ENCODE results near the gene FAM114A2. TPM values are rescaled to one million over a fixed set of nuclear protein-coding genes. Genes with fewer than 3 reads are reported as not detected.

The FAM114A2 gene
- polyA plus RNA-seq, 1 of the 3 experiments (the other 2 are of a cell fraction), result 9.0 TPM

DNA sequence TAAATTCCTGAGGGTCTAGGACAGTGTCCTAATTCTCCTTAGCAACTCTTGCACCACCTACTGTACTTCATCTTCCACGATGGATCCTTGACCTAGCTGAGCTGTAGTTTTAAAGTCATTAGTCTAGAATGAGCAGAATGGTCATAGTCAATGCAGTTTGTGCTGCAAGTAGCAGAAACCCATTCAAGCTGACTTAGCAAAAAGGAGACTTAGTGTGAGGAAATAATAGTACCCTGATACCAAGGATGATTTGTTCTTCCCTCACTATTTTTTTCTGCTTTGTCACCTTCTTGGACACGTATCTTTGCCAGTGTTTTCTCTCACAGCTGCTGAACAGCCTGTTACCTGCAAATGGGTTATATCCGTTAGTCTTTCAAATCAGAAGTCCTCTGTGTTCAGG, 5.4 kb upstream of the FAM114A2 start:
- no peaks in the 10 kb centered on the region for H3F3A ChIP-seq (replicated peaks; ENCODE audit: insufficient read depth)
- no peak overlapping the region for H3K4me3 ChIP-seq (ENCODE audit: low read depth in 2 of 2, low read length in 1 of 2)
- H3K79me2 ChIP-seq (ENCODE audit: insufficient read depth), result peaks cover 80% of the 10 kb centered on the region
- POLR2A ChIA-PET, result no interaction called here
- H3K4me2 ChIP-seq, result no peak overlapping the region
- CTCF ChIA-PET, result interaction anchor here (1.6 kb wide), 1 partner anchor 28 kb away, joined by 7 read pairs; no protein-coding TSS in a partner anchor
- no peak overlapping the region for H3K27ac ChIP-seq (ENCODE audit: low read depth in 2 of 2, low read length in 1 of 2)
- peaks cover 12% of the 10 kb centered on the region for H4K20me1 ChIP-seq (ENCODE audit: insufficient read depth)
- no peaks in the 10 kb centered on the region for H3K27me3 ChIP-seq (ENCODE audit: insufficient read depth)
- no peak for DNase-seq
- H3K9me3 ChIP-seq, result no peaks in the 10 kb centered on the region
- peaks cover 0 to 6% of the 10 kb centered on the region in 2 experiments; a peak in 2 of 4 replicates for H3K4me1 ChIP-seq (ENCODE audit: control insufficient read depth in 1 of 2, insufficient read depth in 2 of 2, low read depth in 1 of 2, low read length in 1 of 2)
- TF ChIP-seq RCOR1 (IDR thresholded peaks at IDR 0.05; ENCODE audit: low read length) (no peak), GATA2 (CRISPR knock-in tag; IDR thresholded peaks at IDR 0.05) (no peak), JUND (IDR thresholded peaks at IDR 0.05) (no peak), FOXJ3 (CRISPR knock-in tag; IDR thresholded peaks at IDR 0.05) (no peak), MXI1 (IDR thresholded peaks at IDR 0.05; ENCODE audit: low read depth, low read length) (no peak), RAD21 (IDR thresholded peaks at IDR 0.05; ENCODE audit: low read length) (no peak)
- TF ChIP-seq, protein P1, sequence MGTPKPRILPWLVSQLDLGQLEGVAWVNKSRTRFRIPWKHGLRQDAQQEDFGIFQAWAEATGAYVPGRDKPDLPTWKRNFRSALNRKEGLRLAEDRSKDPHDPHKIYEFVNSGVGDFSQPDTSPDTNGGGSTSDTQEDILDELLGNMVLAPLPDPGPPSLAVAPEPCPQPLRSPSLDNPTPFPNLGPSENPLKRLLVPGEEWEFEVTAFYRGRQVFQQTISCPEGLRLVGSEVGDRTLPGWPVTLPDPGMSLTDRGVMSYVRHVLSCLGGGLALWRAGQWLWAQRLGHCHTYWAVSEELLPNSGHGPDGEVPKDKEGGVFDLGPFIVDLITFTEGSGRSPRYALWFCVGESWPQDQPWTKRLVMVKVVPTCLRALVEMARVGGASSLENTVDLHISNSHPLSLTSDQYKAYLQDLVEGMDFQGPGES (IDR thresholded peaks at IDR 0.05; ENCODE audit: low read depth, low read length), result no peak
- TF ChIP-seq, protein P2, sequence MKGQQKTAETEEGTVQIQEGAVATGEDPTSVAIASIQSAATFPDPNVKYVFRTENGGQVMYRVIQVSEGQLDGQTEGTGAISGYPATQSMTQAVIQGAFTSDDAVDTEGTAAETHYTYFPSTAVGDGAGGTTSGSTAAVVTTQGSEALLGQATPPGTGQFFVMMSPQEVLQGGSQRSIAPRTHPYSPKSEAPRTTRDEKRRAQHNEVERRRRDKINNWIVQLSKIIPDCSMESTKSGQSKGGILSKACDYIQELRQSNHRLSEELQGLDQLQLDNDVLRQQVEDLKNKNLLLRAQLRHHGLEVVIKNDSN (IDR thresholded peaks at IDR 0.05; ENCODE audit: borderline replicate concordance, low read depth), result no peak
- H2AFZ ChIP-seq (ENCODE audit: low read depth), result no peak overlapping the region
- no peak overlapping the region for H3K9ac ChIP-seq
- no peaks in the 10 kb centered on the region for H3K9me2 ChIP-seq
- H3K36me3 ChIP-seq (replicated peaks in 1 of 2; ENCODE audit: control insufficient read depth in 1 of 2, insufficient read depth in 2 of 2, low read length in 1 of 2), result peaks cover 10 to 59% of the 10 kb centered on the region in 2 experiments
- 84% methylated on average over 3 of the region's 3 CpGs for WGBS (ENCODE audit: low lambda C conversion rate)

DNA sequence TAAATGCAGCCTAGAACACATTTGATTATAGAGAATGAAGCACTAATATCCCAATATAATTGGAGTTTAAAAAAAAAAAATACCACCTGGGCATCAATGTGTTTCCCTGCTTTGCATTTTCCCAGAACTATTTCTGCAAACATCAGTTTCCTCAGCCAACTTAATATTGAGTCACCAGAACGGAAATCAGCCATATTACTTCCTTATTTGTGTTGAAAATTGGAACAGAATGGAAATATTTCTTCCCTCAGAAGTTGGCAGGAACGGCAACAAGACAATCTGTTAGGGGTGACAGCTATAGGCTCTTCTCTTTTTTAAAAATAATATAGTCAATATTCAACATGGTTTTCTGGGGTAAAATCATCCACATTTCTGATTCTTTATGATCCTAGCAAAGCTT, 4.1 kb upstream of the FAM114A2 start:
- no peak overlapping the region for H3K4me2 ChIP-seq
- H3K4me3 ChIP-seq (ENCODE audit: low read depth in 2 of 2, low read length in 1 of 2), result no peak overlapping the region
- H3K27ac ChIP-seq (ENCODE audit: low read depth in 2 of 2, low read length in 1 of 2), result no peak overlapping the region
- H3K36me3 ChIP-seq (replicated peaks in 1 of 2; ENCODE audit: control insufficient read depth in 1 of 2, insufficient read depth in 2 of 2, low read length in 1 of 2), result peaks cover 10 to 48% of the 10 kb centered on the region in 2 experiments
- CTCF ChIA-PET, result interaction anchor here (1.6 kb wide), 1 partner anchor 30 kb away, joined by 7 read pairs; no protein-coding TSS in a partner anchor
- no peaks in the 10 kb centered on the region for H3K9me2 ChIP-seq
- DNase-seq, result no peak
- WGBS (ENCODE audit: low lambda C conversion rate), result 82% methylated on average over 2 of the region's 2 CpGs
- TF ChIP-seq EZH2phosphoT487 (IDR thresholded peaks at IDR 0.05; ENCODE audit: borderline replicate concordance, low read depth) (no peak), FOXJ3 (CRISPR knock-in tag; IDR thresholded peaks at IDR 0.05) (no peak), SMC3 (IDR thresholded peaks at IDR 0.05; ENCODE audit: low read depth, low read length) (no peak), TCF12 (IDR thresholded peaks at IDR 0.05) (no peak), YY1 (IDR thresholded peaks at IDR 0.05; ENCODE audit: low read depth) (no peak), RFX5 (IDR thresholded peaks at IDR 0.05; ENCODE audit: low read length) (no peak), POLR2AphosphoS5 (IDR thresholded peaks at IDR 0.05; ENCODE audit: low read depth, low read length) (no peak), GABPA (IDR thresholded peaks at IDR 0.05; ENCODE audit: low read depth) (no peak)
- TF ChIP-seq, protein P3, sequence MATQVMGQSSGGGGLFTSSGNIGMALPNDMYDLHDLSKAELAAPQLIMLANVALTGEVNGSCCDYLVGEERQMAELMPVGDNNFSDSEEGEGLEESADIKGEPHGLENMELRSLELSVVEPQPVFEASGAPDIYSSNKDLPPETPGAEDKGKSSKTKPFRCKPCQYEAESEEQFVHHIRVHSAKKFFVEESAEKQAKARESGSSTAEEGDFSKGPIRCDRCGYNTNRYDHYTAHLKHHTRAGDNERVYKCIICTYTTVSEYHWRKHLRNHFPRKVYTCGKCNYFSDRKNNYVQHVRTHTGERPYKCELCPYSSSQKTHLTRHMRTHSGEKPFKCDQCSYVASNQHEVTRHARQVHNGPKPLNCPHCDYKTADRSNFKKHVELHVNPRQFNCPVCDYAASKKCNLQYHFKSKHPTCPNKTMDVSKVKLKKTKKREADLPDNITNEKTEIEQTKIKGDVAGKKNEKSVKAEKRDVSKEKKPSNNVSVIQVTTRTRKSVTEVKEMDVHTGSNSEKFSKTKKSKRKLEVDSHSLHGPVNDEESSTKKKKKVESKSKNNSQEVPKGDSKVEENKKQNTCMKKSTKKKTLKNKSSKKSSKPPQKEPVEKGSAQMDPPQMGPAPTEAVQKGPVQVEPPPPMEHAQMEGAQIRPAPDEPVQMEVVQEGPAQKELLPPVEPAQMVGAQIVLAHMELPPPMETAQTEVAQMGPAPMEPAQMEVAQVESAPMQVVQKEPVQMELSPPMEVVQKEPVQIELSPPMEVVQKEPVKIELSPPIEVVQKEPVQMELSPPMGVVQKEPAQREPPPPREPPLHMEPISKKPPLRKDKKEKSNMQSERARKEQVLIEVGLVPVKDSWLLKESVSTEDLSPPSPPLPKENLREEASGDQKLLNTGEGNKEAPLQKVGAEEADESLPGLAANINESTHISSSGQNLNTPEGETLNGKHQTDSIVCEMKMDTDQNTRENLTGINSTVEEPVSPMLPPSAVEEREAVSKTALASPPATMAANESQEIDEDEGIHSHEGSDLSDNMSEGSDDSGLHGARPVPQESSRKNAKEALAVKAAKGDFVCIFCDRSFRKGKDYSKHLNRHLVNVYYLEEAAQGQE (IDR thresholded peaks at IDR 0.05; ENCODE audit: low read depth, low read length), result no peak
- TF ChIP-seq, protein P4, sequence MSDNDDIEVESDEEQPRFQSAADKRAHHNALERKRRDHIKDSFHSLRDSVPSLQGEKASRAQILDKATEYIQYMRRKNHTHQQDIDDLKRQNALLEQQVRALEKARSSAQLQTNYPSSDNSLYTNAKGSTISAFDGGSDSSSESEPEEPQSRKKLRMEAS (IDR thresholded peaks at IDR 0.05; ENCODE audit: low read depth), result no peak
- H4K20me1 ChIP-seq (ENCODE audit: insufficient read depth), result peaks cover 11% of the 10 kb centered on the region
- H3K4me1 ChIP-seq (ENCODE audit: control insufficient read depth in 1 of 2, insufficient read depth in 2 of 2, low read depth in 1 of 2, low read length in 1 of 2), result peaks cover 0 to 6% of the 10 kb centered on the region in 2 experiments; a peak in 2 of 4 replicates
- peaks cover 81% of the 10 kb centered on the region for H3K79me2 ChIP-seq (ENCODE audit: insufficient read depth)
- no peaks in the 10 kb centered on the region for H3K27me3 ChIP-seq (ENCODE audit: insufficient read depth)
- no peaks in the 10 kb centered on the region for H3K9me3 ChIP-seq
- no peaks in the 10 kb centered on the region for H3F3A ChIP-seq (replicated peaks; ENCODE audit: insufficient read depth)
- H3K9ac ChIP-seq, result no peak overlapping the region
- POLR2A ChIA-PET, result no interaction called here
- no peak overlapping the region for H2AFZ ChIP-seq (ENCODE audit: low read depth)

All from SK-N-SH (cell line).